GM12878 (cell line): ENCODE data around the gene EEF2K. TPM values are rescaled to one million over a fixed set of nuclear protein-coding genes. Genes with fewer than 3 reads are reported as not detected.

Source experiments
- ATAC-seq: fragments of 200-7000 bp; cut with Tn5 transposase; 3 replicates; pipeline ENCODE4 v1.9.1; 2020; ENCODE audit warnings: mild to moderate bottlenecking, moderate library complexity
- BruUV-seq: library from RNA; stranded (reverse); fragments of 400-500 nt; replicated peaks from 2 replicates; lab custom pipeline; 2021; lab: Mats Ljungman, UMichigan
- CTCF ChIA-PET: fragments of 300-600 bp; sonication (Branson Sonifier 250); formaldehyde crosslinking; extraction: SDS; loops from one replicate; lab custom pipeline; 2021; ENCODE audit warnings: inconsistent platforms; lab: Yijun Ruan, JAX
- POLR2A ChIA-PET: fragments of 350-600 bp; formaldehyde crosslinking; extraction: SDS; loops from one replicate; lab custom pipeline; 2021; ENCODE audit warnings: inconsistent platforms; lab: Charles Lee
- RAD21 ChIA-PET: fragments of 300-600 bp; sonication (Branson Sonifier 250); formaldehyde crosslinking; loops from one replicate; lab custom pipeline; 2023; ENCODE audit warnings: antibody characterized with exemption; ENCODE audit not compliant: unreplicated experiment; lab: Charles Lee
- SMC1A ChIA-PET: fragments of 300-600 bp; sonication (Branson Sonifier 250); formaldehyde crosslinking; loops from one replicate; lab custom pipeline; 2023; ENCODE audit not compliant: unreplicated experiment, uncharacterized antibody; lab: Charles Lee
- DNase-seq: peaks from one replicate; pipeline ENCODE4 v3.0.0-alpha.2; 2011; ENCODE audit warnings: low read depth, low spot score
- FAIRE-seq: peaks from 3 replicates; lab custom pipeline; 2011; peaks lifted over from hg19 to GRCh38; lab: Jason Lieb, UNC
- H2AFZ ChIP-seq: 2 replicates; pipeline ENCODE4 v1.6.0; 2011; ENCODE audit warnings: low read depth, low read length, control low read depth; ENCODE audit not compliant: control insufficient read depth
- H3K27ac ChIP-seq: 2 replicates; pipeline ENCODE4 v1.5.1; 2011; ENCODE audit warnings: control low read depth; ENCODE audit not compliant: control insufficient read depth, insufficient read depth
- H3K27me3 ChIP-seq, 2 experiments: replicated peaks in 1 of 2; 2 replicates each; pipeline versions ENCODE4 v1.6.0 to v1.6.1; 2011; ENCODE audit warnings: low read length in 1 of 2; ENCODE audit not compliant: control insufficient read depth in 2 of 2, insufficient read depth in 2 of 2
- H3K36me3 ChIP-seq, 2 experiments: 2 replicates each; pipeline ENCODE4 v1.5.1; 2011; ENCODE audit warnings: low read length in 1 of 2; ENCODE audit not compliant: control insufficient read depth in 2 of 2, insufficient read depth in 2 of 2
- H3K4me1 ChIP-seq: 2 replicates; pipeline ENCODE4 v1.6.1; 2011; ENCODE audit warnings: mild to moderate bottlenecking, low read length, moderate library complexity, mixed read lengths; ENCODE audit not compliant: control insufficient read depth, insufficient read depth
- H3K4me2 ChIP-seq: 2 replicates; pipeline ENCODE4 v1.6.0; 2011; ENCODE audit warnings: control low read depth; ENCODE audit not compliant: control insufficient read depth, insufficient read depth
- H3K4me3 ChIP-seq: fragments of 200-600 bp; sonication (generic); 2 replicates; pipeline ENCODE4 v1.5.1; 2016
- H3K79me2 ChIP-seq: 2 replicates; pipeline ENCODE4 v1.6.0; 2011; ENCODE audit warnings: low read length; ENCODE audit not compliant: control insufficient read depth, insufficient read depth
- H3K9ac ChIP-seq: 2 replicates; pipeline ENCODE4 v1.8.0; 2011; ENCODE audit warnings: low read length, control low read depth, mixed read lengths; ENCODE audit not compliant: control insufficient read depth, insufficient read depth
- H3K9me3 ChIP-seq: replicated peaks from 3 replicates; pipeline ENCODE4 v1.5.1; 2011; ENCODE audit warnings: mild to moderate bottlenecking, low read length; ENCODE audit not compliant: control insufficient read depth, insufficient read depth
- H4K20me1 ChIP-seq: 2 replicates; pipeline ENCODE4 v1.6.0; 2011; ENCODE audit not compliant: control insufficient read depth, insufficient read depth
- ATF7 ChIP-seq: fragments of 450-650 bp; IDR thresholded peaks from 2 replicates; pipeline ENCODE4 v1.6.1; 2016; ENCODE audit warnings: low read depth, mild to moderate bottlenecking
- BACH1 ChIP-seq: fragments of 450-650 bp; IDR thresholded peaks from 2 replicates; pipeline ENCODE4 v1.6.1; 2017; ENCODE audit warnings: mild to moderate bottlenecking, borderline replicate concordance
- CHD1 ChIP-seq: IDR thresholded peaks from 2 replicates; pipeline ENCODE4 v1.6.1; 2012; ENCODE audit warnings: low read depth, low read length, improper control_type of control experiment
- CHD2 ChIP-seq: IDR thresholded peaks from 2 replicates; pipeline ENCODE4 v1.6.1; 2011; ENCODE audit warnings: low read depth, low read length, improper control_type of control experiment, borderline replicate concordance
- CREM ChIP-seq: IDR thresholded peaks from 2 replicates; pipeline ENCODE4 v1.6.1; 2014; ENCODE audit warnings: antibody characterized with exemption, low read depth
- GATAD2B ChIP-seq: fragments of 450-650 bp; conservative IDR thresholded peaks from 2 replicates; pipeline ENCODE4 v1.6.1; 2017; ENCODE audit warnings: low read depth, mild to moderate bottlenecking, moderate library complexity
- HDAC2 ChIP-seq: fragments of 200-600 bp; sonication (generic); IDR thresholded peaks from 2 replicates; pipeline ENCODE4 v1.6.1; 2017
- IKZF1 ChIP-seq: fragments of 450-650 bp; conservative IDR thresholded peaks from 2 replicates; pipeline ENCODE4 v1.6.1; 2017; ENCODE audit warnings: antibody characterized with exemption, mild to moderate bottlenecking
- IKZF2 ChIP-seq, 2 experiments: fragments of 450-650 bp; IDR thresholded peaks; 2 replicates each; pipeline ENCODE4 v1.6.1; 2017; ENCODE audit warnings: mild to moderate bottlenecking in 2 of 2, moderate library complexity in 2 of 2
- IRF3 ChIP-seq: fragments of 450-650 bp; IDR thresholded peaks from 2 replicates; pipeline ENCODE4 v1.6.1; 2014; ENCODE audit warnings: mild to moderate bottlenecking
- LARP7 ChIP-seq: fragments of 450-650 bp; IDR thresholded peaks from 2 replicates; pipeline ENCODE4 v1.6.1; 2017; ENCODE audit warnings: mild to moderate bottlenecking
- MAX ChIP-seq: IDR thresholded peaks from 2 replicates; pipeline ENCODE4 v1.6.1; 2012; ENCODE audit warnings: low read depth, low read length, improper control_type of control experiment
- MEF2B ChIP-seq: fragments of 450-650 bp; IDR thresholded peaks from 2 replicates; pipeline ENCODE4 v1.6.1; 2018; ENCODE audit warnings: mild to moderate bottlenecking, moderate library complexity; ENCODE audit not compliant: partially characterized antibody, poor library complexity, severe bottlenecking
- NR2C2 ChIP-seq: IDR thresholded peaks from 2 replicates; pipeline ENCODE4 v1.6.1; 2011; ENCODE audit warnings: borderline replicate concordance, low read depth; ENCODE audit not compliant: control insufficient read depth, insufficient read length
- PAX5 ChIP-seq: IDR thresholded peaks from 2 replicates; pipeline ENCODE4 v1.6.1; 2011; ENCODE audit warnings: low read depth, low read length, borderline replicate concordance
- PML ChIP-seq: IDR thresholded peaks from 2 replicates; pipeline ENCODE4 v1.6.1; 2012; ENCODE audit warnings: low read length, inconsistent platforms
- RAD21 ChIP-seq: IDR thresholded peaks from 2 replicates; pipeline ENCODE4 v1.6.1; 2011; ENCODE audit warnings: mild to moderate bottlenecking, low read depth, low read length, moderate library complexity; ENCODE audit not compliant: insufficient read depth
- SIN3A ChIP-seq: IDR thresholded peaks from 2 replicates; pipeline ENCODE4 v1.6.1; 2012; ENCODE audit warnings: low read depth, low read length, improper control_type of control experiment
- SMAD1 ChIP-seq: fragments of 450-650 bp; IDR thresholded peaks from 2 replicates; pipeline ENCODE4 v1.6.1; 2018; ENCODE audit warnings: mild to moderate bottlenecking, low read depth; ENCODE audit not compliant: partially characterized antibody
- SP1 ChIP-seq: IDR thresholded peaks from one replicate; pipeline ENCODE4 v1.6.1; 2011; ENCODE audit warnings: low read depth, low read length
- SPI1 ChIP-seq: IDR thresholded peaks from 2 replicates; pipeline ENCODE4 v1.6.1; 2011; ENCODE audit warnings: low read depth, mild to moderate bottlenecking, low read length, moderate library complexity, borderline replicate concordance; ENCODE audit not compliant: insufficient read depth
- STAT3 ChIP-seq: IDR thresholded peaks from 2 replicates; pipeline ENCODE4 v1.6.1; 2011; ENCODE audit warnings: low read depth, low read length, improper control_type of control experiment
- TARDBP ChIP-seq: IDR thresholded peaks from 2 replicates; pipeline ENCODE4 v1.6.1; 2016; ENCODE audit warnings: borderline replicate concordance
- TCF3 ChIP-seq: IDR thresholded peaks from 2 replicates; pipeline ENCODE4 v1.6.1; 2012; ENCODE audit warnings: low read depth, mild to moderate bottlenecking, low read length, borderline replicate concordance; ENCODE audit not compliant: insufficient read depth
- ZNF24 ChIP-seq: fragments of 450-650 bp; IDR thresholded peaks from 2 replicates; pipeline ENCODE4 v1.6.1; 2017; ENCODE audit warnings: antibody characterized with exemption, mild to moderate bottlenecking
- WGBS: methylation state at CpG from one replicate; pipeline ENCODE4 v1.1.6; 2016; ENCODE audit warnings: low lambda C conversion rate; ENCODE audit not compliant: insufficient replicate concordance, insufficient coverage; ENCODE audit errors: missing lambda C conversion rate; 5-methylcytosine and 5-hydroxymethylcytosine counted together
- in situ Hi-C: fragments of 300-500 bp; cut with MboI; formaldehyde crosslinking; loops from 9 replicates; pipeline ENCODE4 v1.14.3; 2018; ENCODE audit warnings: mixed read lengths
- intact Hi-C: fragments of 100-400 bp; cut with micrococcal nuclease; formaldehyde crosslinking; loops from one replicate; pipeline ENCODE4 v1.14.2; 2022; ENCODE audit not compliant: unreplicated experiment
- polyA plus RNA-seq, 11 experiments: library from polyadenylated mRNA; depleted of rRNA in 4 of 11; unstranded in 6 of 11; stranded (reverse) in 5 of 11; fragments of >200 nt; fragmentation: Nextera tagmentation in 4 of 11; fragmentation: Illumina TruSeq in 1 of 11; extraction: Ambion mirVana in 4 of 11; extraction: Trizol in 1 of 11; gene quantifications; 1 replicate in 1 of 11; 2 replicates in 10 of 11; pipeline versions ENCODE4 v1.2.1 to v1.2.3, GENCODE V29; 2011 to 2016; ENCODE audit warnings: inconsistent platforms in 2 of 11, missing spikeins in 2 of 11, low read depth in 1 of 11
- total RNA-seq, 4 experiments: library from RNA; depleted of rRNA in 3 of 4; stranded (reverse); fragments of >200 nt in 3 of 4; fragmentation: Illumina TruSeq in 1 of 4; extraction: Trizol in 1 of 4; gene quantifications; 2 replicates each; pipeline versions ENCODE4 v1.2.1 to v1.2.3, GENCODE V29; 2013 to 2021

The EEF2K gene
- total and polyA plus RNA-seq, 10 of the 15 experiments (the other 5 are each of a cell fraction or from before 2014, with no cell fraction given): 2.0 to 29.6 (median 12.2) TPM

- Histone ChIP-seq H3K27ac (peak overlapping the region; percentile 77), H3K4me1 (peaks cover 42% of the 10 kb centered on the region), H3K9ac (peak overlapping the region; percentile 68), H3K4me3 (peak overlapping the region; percentile 73), H3K36me3 (no peaks in the 10 kb centered on the region), H2AFZ (peak overlapping the region; percentile 68), H4K20me1 (no peaks in the 10 kb centered on the region), H3K9me3 (no peaks in the 10 kb centered on the region), H3K79me2 (no peaks in the 10 kb centered on the region), H3K27me3 (no peaks in the 10 kb centered on the region), H3K4me2 (peak overlapping the region; percentile 96)
- no TSS peak for BruUV-seq
- intact Hi-C loops (loop anchor here (2.0 to 5.0 kb wide), 2 partner anchors 182 to 591 kb away; partner anchors contain the start of genes CDR2 and METTL9), in situ Hi-C loops (no loop called here)
- under 1% methylated on average over 70 of the region's 72 CpGs for WGBS
- SMC1A ChIA-PET: interaction anchor here (0.9 to 6.0 kb wide), 11 partner anchors 14 to 243 kb away, joined by 3 to 69 read pairs (median 9); partner anchors contain the start of genes MOSMO, PDZD9 and UQCRC2
- ATAC-seq (peak; percentile 74), DNase-seq (no peak), FAIRE-seq (no peak)
- RAD21 ChIA-PET: interaction anchor here (1.0 to 7.8 kb wide), 7 partner anchors 16 to 239 kb away, joined by 3 to 74 read pairs (median 51); partner anchors contain the start of genes EEF2K, PDZD9 and POLR3E
- POLR2A ChIA-PET: interaction anchor here (0.5 to 3.7 kb wide), 4 partner anchors 15 to 181 kb away, joined by 3 to 17 read pairs (median 5); partner anchors contain the start of gene EEF2K
- CTCF ChIA-PET: interaction anchor here (0.5 to 8.4 kb wide), 13 partner anchors 9 to 464 kb away, joined by 4 to 103 read pairs (median 22); partner anchors contain the start of genes EEF2K, MOSMO, PDZD9 and POLR3E
- TF ChIP-seq TARDBP (peak; percentile 59; the same call in 1 of the 2 replicates), SIN3A (peak; percentile 74; the same call in 1 of the 2 replicates), HDAC2 (no peak), PAX5 (0 out of 2 replicates have a peak, but pooled peaks have one; percentile 59), CREM (0 out of 2 replicates have a peak, but pooled peaks have one; percentile 21), SMAD1 (no peak), LARP7 (peak; percentile 99), NR2C2 (no peak), BACH1 (peak; percentile 96), RAD21 (no peak), SP1 (peak; percentile 93), GATAD2B (peak; percentile 99), PML (no peak), TCF3 (no peak), STAT3 (no peak), IKZF1 (peak; percentile 96), ATF7 (peak; percentile 35; the same call in 1 of the 2 replicates), MAX (peak; percentile 59; the same call in 1 of the 2 replicates), IRF3 (no peak), ZNF24 (peak; percentile 43; the same call in 1 of the 2 replicates), IKZF2 (IDR thresholded peaks at IDR 0.05) (peak; percentile 11 to 74; a peak in 2 of 4 replicates), MEF2B (peak; percentile 30), CHD2 (peak; percentile 27), CHD1 (no peak), SPI1 (no peak)
These were observed 15.8 kb upstream of the EEF2K start for GRCh38 chr16:22190081-22190775.
